ENCODE data around the gene RASA2. TPM values are rescaled to one million over a fixed set of nuclear protein-coding genes. Genes with fewer than 3 reads are reported as not detected.

The RASA2 gene
- total and polyA plus RNA-seq, 2 of the 4 experiments (the other 2 are of a cell fraction), result 6.1 to 14.0 TPM

DNA sequence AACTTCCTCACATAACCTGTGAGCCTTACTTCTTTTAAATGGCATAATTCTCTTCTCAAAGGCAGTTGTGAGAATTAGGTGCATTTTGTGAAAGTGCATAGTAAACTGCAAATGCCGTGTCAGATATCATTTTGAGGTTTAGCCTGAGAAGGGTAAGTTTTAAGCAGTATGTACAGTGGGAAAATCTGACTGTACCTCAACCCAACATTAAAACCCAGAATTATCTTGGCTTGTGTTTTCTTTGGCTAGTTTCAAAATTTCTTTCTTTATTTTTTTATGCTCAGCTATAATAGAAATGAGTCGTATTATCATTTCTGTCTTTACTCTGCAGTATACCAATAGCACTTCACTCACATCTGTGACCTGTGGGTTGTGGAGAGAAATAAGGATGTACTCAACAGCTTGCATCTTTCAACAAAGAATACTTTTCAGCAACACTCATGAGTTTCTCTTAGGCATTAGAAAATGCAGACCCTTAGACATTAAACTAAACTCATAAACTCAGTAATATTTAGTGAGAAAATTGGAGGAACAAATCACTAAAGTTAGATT, 65.7 kb downstream of the RASA2 start:
- no peak overlapping the region for H2AFZ ChIP-seq (replicated peaks; ENCODE audit: low read length, poor library complexity)
- no peak overlapping the region; the same call in 1 of the 2 replicates for H3K23ac ChIP-seq (ENCODE audit: low read depth, low read length)
- POLR2A ChIA-PET (ENCODE audit: unreplicated experiment), result interaction anchor here (0.6 kb wide), 1 partner anchor 18 kb away, joined by 4 read pairs; no protein-coding TSS in a partner anchor
- in situ Hi-C loops (cut with MboI; ENCODE audit: low sequenced_read_pairs) (no loop called here), intact Hi-C loops (cut with micrococcal nuclease) (no loop called here), dilution Hi-C loops (cut with HindIII; ENCODE audit: low sequenced_read_pairs, unreplicated experiment) (no loop called here)
- no CpG with 5 or more reads among the region's 2 CpGs for WGBS, 2 experiments (ENCODE audit: extremely low coverage in 2 of 2, insufficient read length in 1 of 2)
- no peak overlapping the region for H4K5ac ChIP-seq (ENCODE audit: low read depth, low read length)
- no peak overlapping the region for H3K18ac ChIP-seq (ENCODE audit: low read depth, low read length)
- no peaks in the 10 kb centered on the region for H3K9me3 ChIP-seq (ENCODE audit: control insufficient read depth, insufficient read depth, low read length)
- no peak overlapping the region for H4K91ac ChIP-seq (ENCODE audit: insufficient read depth, low read depth, low read length)
- H3K79me1 ChIP-seq (ENCODE audit: low read depth in 1 of 2, low read length in 2 of 2), result peaks cover 28 to 42% of the 10 kb centered on the region in 2 experiments
- TF ChIP-seq CHD1 (IDR thresholded peaks at IDR 0.05; ENCODE audit: low read depth, low read length) (no peak), NFE2L2 (IDR thresholded peaks at IDR 0.05; ENCODE audit: low read depth, low read length) (no peak), POLR2A (IDR thresholded peaks at IDR 0.05; ENCODE audit: low read depth, low read length) (no peak), FOS (IDR thresholded peaks at IDR 0.05; ENCODE audit: low read depth, low read length) (no peak), CEBPB (IDR thresholded peaks at IDR 0.05; ENCODE audit: low read depth, low read length) (no peak), MAFK (IDR thresholded peaks at IDR 0.05; ENCODE audit: low read depth, low read length) (no peak), SMC3 (IDR thresholded peaks at IDR 0.05; ENCODE audit: low read depth, low read length) (no peak), RCOR1 (IDR thresholded peaks at IDR 0.05; ENCODE audit: insufficient replicate concordance, low read length) (no peak), RAD21 (IDR thresholded peaks at IDR 0.05; ENCODE audit: low read length) (no peak), MXI1 (IDR thresholded peaks at IDR 0.05; ENCODE audit: borderline replicate concordance, low read depth, low read length) (no peak), BHLHE40 (IDR thresholded peaks at IDR 0.05; ENCODE audit: low read depth, low read length) (no peak), RFX5 (IDR thresholded peaks at IDR 0.05; ENCODE audit: low read depth, low read length) (no peak), MAZ (IDR thresholded peaks at IDR 0.05; ENCODE audit: borderline replicate concordance, low read depth, low read length) (no peak)
- TF ChIP-seq, protein P1, sequence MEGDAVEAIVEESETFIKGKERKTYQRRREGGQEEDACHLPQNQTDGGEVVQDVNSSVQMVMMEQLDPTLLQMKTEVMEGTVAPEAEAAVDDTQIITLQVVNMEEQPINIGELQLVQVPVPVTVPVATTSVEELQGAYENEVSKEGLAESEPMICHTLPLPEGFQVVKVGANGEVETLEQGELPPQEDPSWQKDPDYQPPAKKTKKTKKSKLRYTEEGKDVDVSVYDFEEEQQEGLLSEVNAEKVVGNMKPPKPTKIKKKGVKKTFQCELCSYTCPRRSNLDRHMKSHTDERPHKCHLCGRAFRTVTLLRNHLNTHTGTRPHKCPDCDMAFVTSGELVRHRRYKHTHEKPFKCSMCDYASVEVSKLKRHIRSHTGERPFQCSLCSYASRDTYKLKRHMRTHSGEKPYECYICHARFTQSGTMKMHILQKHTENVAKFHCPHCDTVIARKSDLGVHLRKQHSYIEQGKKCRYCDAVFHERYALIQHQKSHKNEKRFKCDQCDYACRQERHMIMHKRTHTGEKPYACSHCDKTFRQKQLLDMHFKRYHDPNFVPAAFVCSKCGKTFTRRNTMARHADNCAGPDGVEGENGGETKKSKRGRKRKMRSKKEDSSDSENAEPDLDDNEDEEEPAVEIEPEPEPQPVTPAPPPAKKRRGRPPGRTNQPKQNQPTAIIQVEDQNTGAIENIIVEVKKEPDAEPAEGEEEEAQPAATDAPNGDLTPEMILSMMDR (conservative IDR thresholded peaks at IDR 0.05; ENCODE audit: low read depth, low read length), result no peak
- TF ChIP-seq, protein P2, sequence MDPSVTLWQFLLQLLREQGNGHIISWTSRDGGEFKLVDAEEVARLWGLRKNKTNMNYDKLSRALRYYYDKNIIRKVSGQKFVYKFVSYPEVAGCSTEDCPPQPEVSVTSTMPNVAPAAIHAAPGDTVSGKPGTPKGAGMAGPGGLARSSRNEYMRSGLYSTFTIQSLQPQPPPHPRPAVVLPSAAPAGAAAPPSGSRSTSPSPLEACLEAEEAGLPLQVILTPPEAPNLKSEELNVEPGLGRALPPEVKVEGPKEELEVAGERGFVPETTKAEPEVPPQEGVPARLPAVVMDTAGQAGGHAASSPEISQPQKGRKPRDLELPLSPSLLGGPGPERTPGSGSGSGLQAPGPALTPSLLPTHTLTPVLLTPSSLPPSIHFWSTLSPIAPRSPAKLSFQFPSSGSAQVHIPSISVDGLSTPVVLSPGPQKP (IDR thresholded peaks at IDR 0.05; ENCODE audit: borderline replicate concordance, low read depth, low read length), result no peak
- H3K9me1 ChIP-seq (ENCODE audit: insufficient read depth, low read length), result no peaks in the 10 kb centered on the region
- no peak overlapping the region for H2BK20ac ChIP-seq (ENCODE audit: low read depth, low read length)
- H3K4me2 ChIP-seq (ENCODE audit: low read depth, low read length), result no peak overlapping the region
- peaks cover 7% of the 10 kb centered on the region for H3K36me3 ChIP-seq (ENCODE audit: control insufficient read depth, insufficient read depth, low read length)
- H3K4me3 ChIP-seq (ENCODE audit: insufficient read depth, low read depth, low read length), result no peak overlapping the region
- H3K27ac ChIP-seq (ENCODE audit: insufficient read depth, low read length), result no peak overlapping the region
- H3K4me1 ChIP-seq (ENCODE audit: control insufficient read depth, insufficient read depth, low read length), result peaks cover 2% of the 10 kb centered on the region; the same call in 1 of the 2 replicates
- no peak overlapping the region for H2BK15ac ChIP-seq (ENCODE audit: low read depth, low read length)
- H3K4ac ChIP-seq (ENCODE audit: low read depth, low read length), result no peak overlapping the region
- CTCF ChIA-PET, result interaction anchor here (1.4 kb wide), 1 partner anchor 9 kb away, joined by 6 read pairs; no protein-coding TSS in a partner anchor
- no peak overlapping the region for H4K8ac ChIP-seq (ENCODE audit: low read depth in 2 of 2, low read length in 2 of 2)
- no peak overlapping the region for H2BK120ac ChIP-seq (ENCODE audit: low read depth, low read length)
- H4K20me1 ChIP-seq (ENCODE audit: insufficient read depth, low read length), result no peaks in the 10 kb centered on the region
- ATAC-seq (ENCODE audit: low read depth), result no peak; the same call in 1 of the 2 replicates
- H3K27me3 ChIP-seq (ENCODE audit: control insufficient read depth, insufficient read depth, low read length), result no peaks in the 10 kb centered on the region
- H2AK5ac ChIP-seq (ENCODE audit: low read depth, low read length), result no peak overlapping the region
- H3K9ac ChIP-seq (ENCODE audit: low read depth, low read length), result no peak overlapping the region
- H2BK5ac ChIP-seq (ENCODE audit: low read depth, low read length, poor library complexity, severe bottlenecking), result no peak overlapping the region
- H3K14ac ChIP-seq (replicated peaks; ENCODE audit: low read depth, low read length), result no peak overlapping the region
- no peak overlapping the region for H3K56ac ChIP-seq (ENCODE audit: extremely low read depth, insufficient read depth, low read length)
- peak; percentile 28 for DNase-seq
- no peak overlapping the region for H2AK9ac ChIP-seq (replicated peaks; ENCODE audit: low read depth, low read length, poor library complexity)
- no TSS peak for BruUV-seq (replicated peaks)
